ENCODE results near the gene DLG5. TPM values are rescaled to one million over a fixed set of nuclear protein-coding genes. Genes with fewer than 3 reads are reported as not detected.

DLG5 gene
- total and polyA plus RNA-seq, 10 of the 15 experiments (the other 5 are each of a cell fraction or from before 2014, with no cell fraction given): 0.18 to 6.6 (median 2.7) TPM

GRCh38 chr10:77804371-77804770 is 122.2 kb downstream of the DLG5 start:
- H3K9me3 ChIP-seq (replicated peaks; ENCODE audit: control insufficient read depth, insufficient read depth, low read length): no peaks in the 10 kb centered on the region
- ChIA-PET SMC1A (ENCODE audit: uncharacterized antibody, unreplicated experiment) (no interaction called here), CTCF (interaction anchor here (0.9 kb wide), 1 partner anchor 33 kb away, joined by 3 read pairs; no protein-coding TSS in a partner anchor), RAD21 (ENCODE audit: unreplicated experiment) (interaction anchor here (0.7 kb wide), 1 partner anchor 118 kb away, joined by 3 read pairs; no protein-coding TSS in a partner anchor), POLR2A (no interaction called here)
- intact Hi-C loops (cut with micrococcal nuclease; ENCODE audit: unreplicated experiment): no loop called here
- no peak overlapping the region for H3K27ac ChIP-seq (ENCODE audit: control insufficient read depth, insufficient read depth)
- H3K4me1 ChIP-seq (ENCODE audit: control insufficient read depth, insufficient read depth, low read length): peaks cover 4% of the 10 kb centered on the region; the same call in 1 of the 2 replicates
- no TSS peak for BruUV-seq (replicated peaks)
- DNase-seq (ENCODE audit: low read depth, low spot score) (no peak), ATAC-seq (no peak), FAIRE-seq (no peak)
- H3K4me2 ChIP-seq (ENCODE audit: control insufficient read depth, insufficient read depth): no peak overlapping the region
- no peak overlapping the region for H3K4me3 ChIP-seq
- no peak overlapping the region for H3K9ac ChIP-seq (ENCODE audit: control insufficient read depth, insufficient read depth, low read length)
- TF ChIP-seq PAX8 (IDR thresholded peaks at IDR 0.05) (no peak), USF1 (IDR thresholded peaks at IDR 0.05; ENCODE audit: borderline replicate concordance, extremely low read length, insufficient read depth, low read depth, low read length) (no peak), ELK1 (IDR thresholded peaks at IDR 0.05; ENCODE audit: low read depth, low read length) (no peak)
- no peaks in the 10 kb centered on the region for H3K27me3 ChIP-seq (replicated peaks in 1 of 2; ENCODE audit: control insufficient read depth in 2 of 2, insufficient read depth in 2 of 2, low read length in 1 of 2)
- in situ Hi-C loops (cut with MboI): no loop called here
- H4K20me1 ChIP-seq (ENCODE audit: control insufficient read depth, insufficient read depth): no peaks in the 10 kb centered on the region
- H3K36me3 ChIP-seq (ENCODE audit: control insufficient read depth in 2 of 2, insufficient read depth in 2 of 2, low read length in 1 of 2): peaks cover 1 to 2% of the 10 kb centered on the region in 2 experiments; a peak in 2 of 4 replicates
- WGBS (ENCODE audit: insufficient coverage, insufficient replicate concordance, low lambda C conversion rate, missing lambda C conversion rate): 44% methylated on average over 3 of the region's 3 CpGs
- H3K79me2 ChIP-seq (ENCODE audit: control insufficient read depth, insufficient read depth, low read length): no peaks in the 10 kb centered on the region
- no peak overlapping the region for H2AFZ ChIP-seq (ENCODE audit: control insufficient read depth, low read depth, low read length)

- CTCF ChIA-PET: no interaction called here
- FAIRE-seq: peak; percentile 75
- peak; percentile 65; the same call in 1 of the 2 replicates for TF ChIP-seq MLLT1 (IDR thresholded peaks at IDR 0.05)
- peak; percentile 76 for TF ChIP-seq IKZF1 (conservative IDR thresholded peaks at IDR 0.05)
- peak; percentile 54; the same call in 1 of the 2 replicates for TF ChIP-seq DPF2 (IDR thresholded peaks at IDR 0.05)
- peak; percentile 89 for TF ChIP-seq RUNX3 (IDR thresholded peaks at IDR 0.05; ENCODE audit: low read length)
- peak in 1 of 2 experiments; percentile 59; a peak in 2 of 4 replicates for TF ChIP-seq BHLHE40 (IDR thresholded peaks at IDR 0.05; ENCODE audit: borderline replicate concordance in 1 of 2, low read depth in 2 of 2, low read length in 1 of 2)
- TF ChIP-seq BCL11A (IDR thresholded peaks at IDR 0.05; ENCODE audit: low read depth, low read length): peak; percentile 28; the same call in 1 of the 2 replicates
These were observed 124.9 kb downstream of the DLG5 start for GRCh38 chr10:77801474-77802161.

More at GRCh38 chr10:77801474-77802161, 124.9 kb downstream of the DLG5 start:
- H2AFZ ChIP-seq (ENCODE audit: control insufficient read depth, low read depth, low read length): no peak overlapping the region
- intact Hi-C loops (cut with micrococcal nuclease; ENCODE audit: unreplicated experiment) (loop anchor here (1.0 kb wide), 1 partner anchor 36 kb away; no protein-coding TSS in a partner anchor), in situ Hi-C loops (cut with MboI) (no loop called here)
- peaks cover 4% of the 10 kb centered on the region for H3K4me1 ChIP-seq (ENCODE audit: control insufficient read depth, insufficient read depth, low read length)
- H3K9ac ChIP-seq (ENCODE audit: control insufficient read depth, insufficient read depth, low read length): no peak overlapping the region
- H3K36me3 ChIP-seq (ENCODE audit: control insufficient read depth in 2 of 2, insufficient read depth in 2 of 2, low read length in 1 of 2): peaks cover 0 to 2% of the 10 kb centered on the region in 2 experiments; a peak in 1 of 4 replicates
- no peaks in the 10 kb centered on the region for H3K9me3 ChIP-seq (replicated peaks; ENCODE audit: control insufficient read depth, insufficient read depth, low read length)
- H3K27ac ChIP-seq (ENCODE audit: control insufficient read depth, insufficient read depth): no peak overlapping the region
- no peaks in the 10 kb centered on the region for H3K27me3 ChIP-seq (replicated peaks in 1 of 2; ENCODE audit: control insufficient read depth in 2 of 2, insufficient read depth in 2 of 2, low read length in 1 of 2)
- BruUV-seq (replicated peaks): no TSS peak
- no peak overlapping the region for H3K4me2 ChIP-seq (ENCODE audit: control insufficient read depth, insufficient read depth)
- ATAC-seq (peak; percentile 95), DNase-seq (ENCODE audit: low read depth, low spot score) (peak; percentile 53)
- ChIA-PET SMC1A (ENCODE audit: uncharacterized antibody, unreplicated experiment) (no interaction called here), RAD21 (ENCODE audit: unreplicated experiment) (no interaction called here), POLR2A (no interaction called here)
- no peaks in the 10 kb centered on the region for H4K20me1 ChIP-seq (ENCODE audit: control insufficient read depth, insufficient read depth)
- 19% methylated on average over 14 of the region's 14 CpGs for WGBS (ENCODE audit: insufficient coverage, insufficient replicate concordance, low lambda C conversion rate, missing lambda C conversion rate)
- no peaks in the 10 kb centered on the region for H3K79me2 ChIP-seq (ENCODE audit: control insufficient read depth, insufficient read depth, low read length)
- H3K4me3 ChIP-seq: no peak overlapping the region
